Endodermal cell (in vitro differentiated cells): ENCODE data around the gene CUL7. TPM values are rescaled to one million over a fixed set of nuclear protein-coding genes. Genes with fewer than 3 reads are reported as not detected.

Source experiments
- DNase-seq: peaks from one replicate; pipeline ENCODE4 v3.0.0-alpha.2; 2017
- H3K27ac ChIP-seq: 2 replicates; pipeline ENCODE4 v1.5.1; 2013; ENCODE audit warnings: mild to moderate bottlenecking, low read depth, low read length, moderate library complexity
- H3K27me3 ChIP-seq: 2 replicates; pipeline ENCODE4 v1.6.1; 2013; ENCODE audit warnings: mild to moderate bottlenecking, low read length, moderate library complexity; ENCODE audit not compliant: insufficient read depth, control insufficient read depth, poor library complexity, severe bottlenecking
- H3K36me3 ChIP-seq: 2 replicates; pipeline ENCODE4 v1.7.0; 2013; ENCODE audit warnings: mild to moderate bottlenecking, low read length, moderate library complexity; ENCODE audit not compliant: control insufficient read depth, insufficient read depth
- H3K4me1 ChIP-seq: one replicate; pipeline ENCODE4 v1.7.0; 2013; ENCODE audit warnings: low read length; ENCODE audit not compliant: control insufficient read depth, insufficient read depth
- H3K4me3 ChIP-seq: 2 replicates; pipeline ENCODE4 v1.5.1; 2013; ENCODE audit warnings: mild to moderate bottlenecking, low read length, moderate library complexity
- H3K9ac ChIP-seq: 2 replicates; pipeline ENCODE4 v1.6.1; 2013; ENCODE audit warnings: mild to moderate bottlenecking, low read length, moderate library complexity; ENCODE audit not compliant: poor library complexity, severe bottlenecking; ENCODE audit errors: extremely low read depth
- H3K9me3 ChIP-seq: 2 replicates; pipeline ENCODE4 v1.6.1; 2013; ENCODE audit warnings: mild to moderate bottlenecking, low read length, moderate library complexity; ENCODE audit not compliant: control insufficient read depth
- H3K27ac Mint-ChIP-seq: 2 replicates; pipeline ENCODE4 v1.8.0; 2020; ENCODE audit warnings: mixed read lengths
- H3K27me3 Mint-ChIP-seq: 2 replicates; pipeline ENCODE4 v1.8.0; 2021; ENCODE audit warnings: mild to moderate bottlenecking, mixed read lengths; ENCODE audit not compliant: insufficient read depth
- H3K36me3 Mint-ChIP-seq: 2 replicates; pipeline ENCODE4 v1.8.0; 2020; ENCODE audit warnings: low read depth, mixed read lengths
- H3K4me1 Mint-ChIP-seq: 2 replicates; pipeline ENCODE4 v1.8.0; 2020; ENCODE audit warnings: mixed read lengths
- H3K4me3 Mint-ChIP-seq: 2 replicates; pipeline ENCODE4 v1.8.0; 2020; ENCODE audit warnings: mild to moderate bottlenecking, moderate library complexity, mixed read lengths
- H3K9me3 Mint-ChIP-seq: 2 replicates; pipeline ENCODE4 v1.8.0; 2020; ENCODE audit warnings: mild to moderate bottlenecking, mixed read lengths
- WGBS, 2 experiments: methylation state at CpG; one replicate each; pipeline versions ENCODE4 v1.1.5 to v1.1.7; 2013; ENCODE audit warnings: missing lambda C conversion rate in 2 of 2, mixed read lengths in 1 of 2; ENCODE audit not compliant: insufficient coverage in 1 of 2, insufficient read length in 1 of 2; 5-methylcytosine and 5-hydroxymethylcytosine counted together
- total RNA-seq, 2 donors: library from RNA; stranded (reverse); fragmentation: NEBNext Ultra II Directional in 1 of 2; extraction: Animal tissue kit (Norgen Biotek cat#: 25700) in 1 of 2; gene quantifications; 2 replicates in 1 of 2; 3 replicates in 1 of 2; pipeline ENCODE4 v1.2.1, GENCODE V29; 2021
- TF ChIP-seq, protein P1 (sequence below): fragments of 200-600 bp; sonication (generic); conservative IDR thresholded peaks from 2 replicates; pipeline ENCODE4 v1.5.0; 2021; ENCODE audit warnings: antibody characterized with exemption, mild to moderate bottlenecking

CUL7 gene
- total RNA-seq, 2 donors from 2014 or later = 39.0 to 51.7 TPM

- peak overlapping the region; percentile 95 for H3K4me3 ChIP-seq
- H3K27me3 ChIP-seq = no peaks in the 10 kb centered on the region
- peaks cover 25% of the 10 kb centered on the region for H3K36me3 ChIP-seq
- Mint-ChIP-seq H3K36me3 (peaks cover 24% of the 10 kb centered on the region), H3K9me3 (no peaks in the 10 kb centered on the region), H3K27me3 (no peaks in the 10 kb centered on the region), H3K4me1 (peaks cover 20% of the 10 kb centered on the region), H3K27ac (peak overlapping the region; percentile 79), H3K4me3 (peak overlapping the region; percentile 88)
- DNase-seq = peak; percentile 93
- TF ChIP-seq, protein P1, sequence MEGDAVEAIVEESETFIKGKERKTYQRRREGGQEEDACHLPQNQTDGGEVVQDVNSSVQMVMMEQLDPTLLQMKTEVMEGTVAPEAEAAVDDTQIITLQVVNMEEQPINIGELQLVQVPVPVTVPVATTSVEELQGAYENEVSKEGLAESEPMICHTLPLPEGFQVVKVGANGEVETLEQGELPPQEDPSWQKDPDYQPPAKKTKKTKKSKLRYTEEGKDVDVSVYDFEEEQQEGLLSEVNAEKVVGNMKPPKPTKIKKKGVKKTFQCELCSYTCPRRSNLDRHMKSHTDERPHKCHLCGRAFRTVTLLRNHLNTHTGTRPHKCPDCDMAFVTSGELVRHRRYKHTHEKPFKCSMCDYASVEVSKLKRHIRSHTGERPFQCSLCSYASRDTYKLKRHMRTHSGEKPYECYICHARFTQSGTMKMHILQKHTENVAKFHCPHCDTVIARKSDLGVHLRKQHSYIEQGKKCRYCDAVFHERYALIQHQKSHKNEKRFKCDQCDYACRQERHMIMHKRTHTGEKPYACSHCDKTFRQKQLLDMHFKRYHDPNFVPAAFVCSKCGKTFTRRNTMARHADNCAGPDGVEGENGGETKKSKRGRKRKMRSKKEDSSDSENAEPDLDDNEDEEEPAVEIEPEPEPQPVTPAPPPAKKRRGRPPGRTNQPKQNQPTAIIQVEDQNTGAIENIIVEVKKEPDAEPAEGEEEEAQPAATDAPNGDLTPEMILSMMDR = no peak
- H3K9ac ChIP-seq = peak overlapping the region; percentile 91
- H3K27ac ChIP-seq = peak overlapping the region; percentile 66
- 0% methylated on average over 45 to 72 of the region's 72 CpGs for WGBS, 2 experiments
- no peaks in the 10 kb centered on the region for H3K9me3 ChIP-seq
- H3K4me1 ChIP-seq = peaks cover 8% of the 10 kb centered on the region
These were observed 23.0 kb upstream of the CUL7 start for GRCh38 chr6:43076464-43077332.

DNA sequence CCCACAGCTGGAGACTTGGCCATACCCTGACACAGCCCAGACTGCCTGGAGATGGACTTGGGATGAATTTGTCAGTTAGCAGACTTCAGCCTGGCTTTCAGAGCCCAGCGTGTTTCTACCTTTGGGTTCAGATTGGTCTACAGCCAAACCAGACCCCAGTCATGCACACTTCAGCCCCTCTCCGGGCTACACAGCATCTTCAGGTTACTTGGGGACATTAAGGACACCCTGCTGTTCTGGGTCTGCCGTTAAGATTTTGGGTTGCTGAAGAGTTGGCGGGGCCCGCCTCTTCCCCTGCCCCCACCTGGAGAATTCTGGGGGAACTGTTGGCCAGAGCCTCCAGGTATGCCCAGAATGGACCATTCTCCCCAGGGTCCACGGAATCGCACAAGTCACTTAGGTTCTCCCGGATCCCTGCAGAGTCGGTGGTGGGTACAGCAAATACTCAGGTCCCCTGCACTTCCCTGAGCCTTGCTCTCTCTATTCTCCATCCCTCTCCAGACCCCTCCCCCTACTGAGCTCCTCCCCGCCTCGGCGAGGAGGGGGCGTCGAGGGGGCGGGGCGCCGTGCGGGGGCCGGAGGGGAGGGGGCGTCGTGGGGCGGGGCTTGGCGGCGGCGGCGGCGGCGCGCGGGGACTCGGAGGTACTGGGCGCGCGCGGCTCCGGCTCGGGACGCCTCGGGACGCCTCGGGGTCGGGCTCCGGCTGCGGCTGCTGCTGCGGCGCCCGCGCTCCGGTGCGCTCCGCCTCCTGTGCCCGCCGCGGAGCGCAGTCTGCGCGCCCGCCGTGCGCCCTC lies 22.2 kb upstream of the CUL7 start, which contains the start of gene PTK7:
PTK7 (plus strand) TSS at position 645 of the 794 bp plus-strand sequence. CDS start 175 bp downstream, outside the sequence.
- no peaks in the 10 kb centered on the region for H3K9me3 Mint-ChIP-seq
- peaks cover 20% of the 10 kb centered on the region for H3K4me1 Mint-ChIP-seq
- peaks cover 25% of the 10 kb centered on the region for H3K36me3 ChIP-seq
- H3K27me3 Mint-ChIP-seq = no peaks in the 10 kb centered on the region
- H3K4me3 ChIP-seq = peak within 1 kb of the TSS; percentile 95
- H3K9ac ChIP-seq = peak within 1 kb of the TSS; percentile 91
- 4 to 13% methylated on average over 3 to 60 of the region's 60 CpGs for WGBS, 2 experiments
- H3K36me3 Mint-ChIP-seq = peaks cover 24% of the 10 kb centered on the region
- H3K4me3 Mint-ChIP-seq = peak within 1 kb of the TSS; percentile 88
- peak within 1 kb of the TSS; percentile 66 for H3K27ac ChIP-seq
- peak within 1 kb of the TSS; percentile 79 for H3K27ac Mint-ChIP-seq
- TF ChIP-seq, protein P1 = no peak
- peaks cover 8% of the 10 kb centered on the region for H3K4me1 ChIP-seq
- H3K9me3 ChIP-seq = no peaks in the 10 kb centered on the region
- no peaks in the 10 kb centered on the region for H3K27me3 ChIP-seq
- DNase-seq = peak; percentile 96

- Mint-ChIP-seq H3K4me1 (peaks cover 22% of the 10 kb centered on the region), H3K9me3 (no peaks in the 10 kb centered on the region), H3K27ac (no peak overlapping the region), H3K36me3 (peaks cover 23% of the 10 kb centered on the region), H3K4me3 (peak overlapping the region; percentile 88), H3K27me3 (no peaks in the 10 kb centered on the region)
- Histone ChIP-seq H3K36me3 (peaks cover 27% of the 10 kb centered on the region), H3K9me3 (no peaks in the 10 kb centered on the region), H3K4me1 (peaks cover 8% of the 10 kb centered on the region), H3K9ac (no peak overlapping the region), H3K27ac (peak overlapping the region; percentile 66), H3K27me3 (no peaks in the 10 kb centered on the region), H3K4me3 (peak overlapping the region; percentile 73)
- peak; percentile 72 for DNase-seq
- TF ChIP-seq, protein P1 = no peak
- WGBS, 2 experiments = 61 to 94% methylated on average over 2 to 6 of the region's 6 CpGs
These were observed 21.4 kb upstream of the CUL7 start for GRCh38 chr6:43074847-43075669.
